ENCODE measurements around the gene SLC5A10.
"Not testable (repeated sequence)": the region's sequence is repeated elsewhere in the genome, so short reads cannot be mapped to it uniquely, and the experiment has no call there.

Gene SLC5A10

DNA sequence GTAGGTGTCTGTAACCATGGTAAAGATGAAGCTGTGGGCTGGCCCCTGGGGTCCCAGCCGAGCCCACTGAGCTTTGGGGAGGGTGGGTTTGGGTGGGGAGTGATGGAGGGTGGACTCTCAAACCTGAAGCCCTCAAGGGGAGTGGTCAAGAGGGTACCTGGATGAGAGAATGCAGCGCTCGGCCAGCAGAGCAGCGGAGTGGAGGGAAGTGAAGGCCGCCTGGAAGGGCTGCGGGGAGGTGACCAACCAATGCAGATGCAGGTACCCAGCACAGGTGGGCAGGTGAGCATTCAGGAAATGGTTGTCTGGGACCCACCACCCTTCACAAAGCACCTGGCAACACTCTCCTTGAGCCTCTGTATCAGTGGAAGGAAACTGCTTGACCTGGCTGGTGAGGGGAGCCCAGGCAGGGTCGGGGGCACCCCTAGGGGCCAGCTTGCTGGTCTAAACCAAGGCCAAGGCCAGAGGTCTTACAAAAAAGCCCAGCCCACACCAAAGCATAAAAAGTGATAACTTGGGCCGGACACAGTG is 3.4 kb upstream of the SLC5A10 start:
- DNase-seq, result no peak

DNA sequence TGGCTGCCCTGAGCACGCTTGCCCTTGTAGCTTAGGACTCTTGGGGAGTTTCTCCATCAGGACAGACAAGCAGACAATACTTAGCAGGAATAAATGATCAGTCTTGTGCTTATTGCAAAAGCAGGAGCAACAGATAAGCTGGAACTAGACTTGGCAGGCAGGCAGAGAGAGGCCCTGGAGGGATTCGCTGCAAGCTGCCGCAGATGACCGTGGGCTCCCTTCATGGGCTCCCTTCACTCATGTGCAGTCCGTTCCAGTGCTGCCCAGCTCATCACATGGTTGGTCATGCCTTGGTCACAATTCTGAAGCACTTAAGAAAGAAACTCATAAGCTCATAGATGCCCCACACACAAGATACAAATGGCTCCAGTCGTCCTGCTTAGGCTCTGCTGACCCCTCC is 2.4 kb upstream of the SLC5A10 start:
- DNase-seq, result no peak

DNA sequence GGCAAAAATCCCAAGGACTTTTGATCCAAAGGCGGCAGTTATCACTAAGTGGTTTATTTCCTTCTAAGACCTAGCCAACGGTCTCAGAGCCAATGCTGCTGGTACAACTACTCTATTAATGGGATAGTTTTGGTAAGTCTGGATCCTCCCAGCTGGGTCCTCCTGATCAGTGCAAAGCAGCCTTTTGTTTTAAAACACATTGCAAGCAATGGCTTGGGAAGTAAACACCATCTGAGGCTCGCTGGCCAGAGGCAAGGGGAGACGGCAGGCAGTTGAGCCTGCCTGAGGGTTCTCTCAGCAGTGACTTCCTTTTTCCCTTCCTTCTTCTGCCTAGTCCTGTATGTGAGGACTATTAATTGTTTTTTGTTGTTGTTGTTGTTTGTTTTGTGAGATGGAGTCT is 1.6 kb upstream of the SLC5A10 start:
- DNase-seq, result no peak

DNA sequence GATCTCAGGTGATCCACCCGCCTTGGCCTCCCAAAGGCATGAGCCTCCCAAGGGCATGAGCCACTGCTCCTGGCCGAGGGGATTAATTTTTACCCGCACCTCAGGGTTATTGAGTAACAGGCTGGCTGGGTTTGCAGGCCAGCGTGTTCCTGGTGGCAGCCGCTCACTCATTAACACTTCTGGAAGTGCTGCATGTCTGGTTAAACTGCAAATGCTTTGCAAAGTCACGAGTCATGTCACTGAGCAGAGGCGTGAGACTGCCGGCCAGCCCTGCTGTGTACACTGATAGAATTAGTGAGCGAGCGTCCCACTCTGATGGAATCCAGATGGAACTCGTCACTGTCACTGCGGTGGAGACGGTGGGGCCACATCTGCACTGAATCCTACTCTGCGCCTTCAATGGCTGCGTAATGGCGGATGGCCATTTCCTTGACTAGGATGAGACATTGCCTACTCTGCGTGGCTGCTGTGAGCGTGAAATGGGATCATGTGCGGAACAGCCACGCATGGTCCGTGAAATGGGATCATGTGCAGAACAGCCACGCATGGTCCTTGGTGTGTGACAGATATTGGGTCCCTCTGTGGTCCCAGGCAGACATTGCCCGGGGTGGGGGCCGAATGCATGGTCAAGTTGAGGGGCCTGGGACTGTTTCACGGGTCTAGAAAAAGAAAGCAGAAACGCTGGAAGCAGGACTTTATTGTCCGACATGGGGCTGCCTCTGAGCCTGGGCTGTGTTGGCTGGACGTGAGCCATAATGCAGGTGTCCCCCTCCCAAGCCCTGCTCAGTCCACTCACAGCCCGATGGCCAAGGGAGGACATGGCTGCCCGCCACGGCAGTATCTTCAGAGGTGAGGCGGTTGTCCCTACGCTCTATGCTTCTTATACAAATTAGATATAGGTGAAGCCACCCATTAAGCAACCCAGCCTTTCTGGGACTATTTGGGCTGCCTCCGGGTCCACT is 740 bp upstream of the SLC5A10 start:
- DNase-seq, result no peak

DNA sequence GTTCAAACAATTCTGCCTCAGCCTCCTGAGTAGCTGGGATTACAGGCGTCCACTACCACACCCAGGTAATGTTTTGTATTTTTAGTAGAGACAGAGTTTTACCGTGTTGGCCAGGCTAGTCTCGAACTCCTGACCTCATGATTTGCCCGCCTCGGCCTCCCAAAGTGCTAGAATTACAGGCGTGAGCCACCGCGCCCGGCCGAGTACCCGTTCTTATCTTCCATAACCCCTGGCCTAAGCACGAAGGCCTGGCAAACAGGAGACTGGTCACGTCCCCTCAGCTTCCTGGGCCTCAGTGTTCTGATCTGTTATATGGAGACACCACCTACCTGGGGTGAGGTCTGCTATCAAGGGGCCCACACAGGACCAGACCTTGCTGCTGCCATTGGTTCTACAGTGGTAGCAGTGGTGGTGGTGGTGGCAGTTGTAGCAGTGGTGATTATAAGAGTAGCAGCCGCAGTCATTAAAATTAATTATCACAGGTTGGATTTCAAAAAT is 1.3 kb downstream of the SLC5A10 start:
- DNase-seq, result no peak

DNA sequence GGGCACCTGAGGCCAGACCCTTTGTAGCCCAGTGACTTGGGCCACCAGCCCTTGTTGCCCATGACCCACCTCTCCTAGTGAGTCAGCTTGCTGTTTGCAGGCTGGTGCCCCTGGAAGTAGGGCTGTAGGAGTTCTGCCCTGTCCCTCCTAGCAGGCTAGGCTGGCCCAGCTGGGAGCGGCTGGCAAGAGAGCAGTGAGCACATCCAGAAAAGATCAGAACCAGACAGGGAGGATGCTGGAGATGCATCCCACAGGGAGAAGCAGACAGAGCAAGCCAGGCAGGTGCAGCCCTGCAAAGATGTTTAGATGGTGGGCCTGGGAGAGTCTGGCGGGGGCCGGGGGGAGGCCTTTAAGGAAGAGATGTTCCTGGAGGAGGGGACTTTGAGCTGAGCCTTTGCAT is 2.4 kb downstream of the SLC5A10 start:
- no peak for DNase-seq

DNA sequence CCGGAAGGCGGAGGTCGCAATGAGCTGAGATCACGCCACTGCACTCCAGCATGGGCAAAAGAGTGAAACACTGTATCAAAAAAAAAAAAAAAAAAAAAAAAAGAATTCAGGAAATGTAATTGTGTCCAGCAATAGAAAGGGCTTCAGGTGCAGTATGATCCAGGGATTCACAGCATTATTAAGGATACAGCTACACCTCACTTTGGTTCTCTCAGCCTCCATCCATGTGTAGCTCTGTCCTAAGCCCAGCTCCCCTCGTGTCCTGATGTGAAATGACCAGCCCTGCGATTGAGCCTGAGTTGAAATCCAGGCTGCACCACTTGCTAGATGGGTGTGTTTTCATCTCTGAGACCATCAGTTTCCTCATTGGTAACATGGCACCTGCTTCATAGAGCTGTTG is 3.0 kb downstream of the SLC5A10 start:
- no peak for DNase-seq

DNA sequence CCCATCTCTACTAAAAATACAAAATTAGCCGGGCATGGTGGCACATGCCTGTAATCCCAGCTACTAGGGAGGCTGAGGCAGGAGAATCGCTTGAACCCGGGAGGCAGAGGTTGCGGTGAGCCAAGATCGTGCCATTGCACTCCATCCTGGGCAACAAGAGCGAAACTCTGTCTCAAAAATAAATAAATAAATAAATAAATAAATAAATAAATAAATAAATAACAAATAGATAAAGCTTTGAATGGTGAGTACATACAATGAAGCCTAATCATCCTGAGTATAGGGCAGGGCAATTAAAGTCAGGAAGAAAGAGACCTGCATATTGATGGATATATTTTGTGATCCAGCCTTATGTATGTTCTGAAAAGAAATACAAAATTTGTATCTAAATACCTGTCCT is 4.1 kb downstream of the SLC5A10 start:
- DNase-seq, result not testable (repeated sequence)

DNA sequence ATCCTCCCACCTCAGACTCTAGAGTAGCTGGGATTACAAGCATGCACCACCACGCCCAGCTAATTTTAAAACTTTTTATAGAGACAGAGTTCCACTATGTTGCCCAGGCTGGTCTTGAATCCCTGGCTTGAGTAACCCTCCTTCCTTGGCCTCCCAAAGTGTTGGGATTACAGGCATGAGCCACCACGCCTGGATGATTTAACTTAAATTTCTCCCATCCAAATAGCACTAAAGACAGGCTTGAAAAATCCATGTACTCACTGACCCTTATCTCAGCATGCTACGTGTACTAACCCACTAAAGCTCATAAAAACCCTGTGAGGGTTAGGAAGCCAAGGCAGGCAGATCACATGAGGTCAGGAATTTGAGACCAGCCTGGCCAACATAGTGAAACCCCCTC is 4.6 kb downstream of the SLC5A10 start:
- DNase-seq, result no peak

DNA sequence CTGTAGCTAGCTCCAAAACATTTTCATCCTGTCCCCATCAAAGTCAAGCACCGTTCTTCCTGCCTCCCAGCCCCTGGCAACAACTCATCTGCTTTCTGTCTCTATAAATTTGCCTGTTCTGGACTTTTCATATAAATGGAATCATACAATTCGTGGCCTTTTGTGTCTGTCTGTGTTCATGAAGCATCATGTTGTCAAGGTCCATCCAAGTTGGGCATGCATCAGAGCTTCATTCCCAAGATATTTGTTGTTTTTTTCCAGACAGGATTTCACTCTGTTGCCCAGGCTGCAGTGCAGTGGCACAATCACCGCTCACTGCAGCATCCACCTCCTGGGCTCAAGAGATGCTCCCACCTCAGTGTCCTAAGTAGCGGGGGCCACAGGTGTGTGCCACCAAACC is 5.9 kb downstream of the SLC5A10 start:
- DNase-seq, result no peak

DNA sequence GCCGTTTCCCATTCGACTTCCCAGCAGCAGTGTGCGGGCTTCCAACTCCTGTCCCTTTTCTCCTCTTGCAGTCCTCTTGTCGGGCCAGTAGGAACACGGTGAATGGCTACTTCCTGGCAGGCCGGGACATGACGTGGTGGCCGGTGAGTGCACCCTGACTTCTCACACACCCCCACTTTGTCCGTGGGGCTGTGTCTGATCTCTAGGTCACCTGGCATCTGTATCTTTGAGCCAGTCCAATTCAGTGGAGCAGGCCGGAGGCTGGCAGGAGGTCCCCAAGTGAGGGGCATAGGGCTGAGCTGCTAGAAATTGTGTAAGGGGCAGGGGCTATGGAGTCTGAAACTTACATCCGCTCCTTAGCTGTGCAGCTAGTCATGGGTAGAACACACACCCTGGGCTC is 6.6 kb downstream of the SLC5A10 start:
- no peak for DNase-seq

DNA sequence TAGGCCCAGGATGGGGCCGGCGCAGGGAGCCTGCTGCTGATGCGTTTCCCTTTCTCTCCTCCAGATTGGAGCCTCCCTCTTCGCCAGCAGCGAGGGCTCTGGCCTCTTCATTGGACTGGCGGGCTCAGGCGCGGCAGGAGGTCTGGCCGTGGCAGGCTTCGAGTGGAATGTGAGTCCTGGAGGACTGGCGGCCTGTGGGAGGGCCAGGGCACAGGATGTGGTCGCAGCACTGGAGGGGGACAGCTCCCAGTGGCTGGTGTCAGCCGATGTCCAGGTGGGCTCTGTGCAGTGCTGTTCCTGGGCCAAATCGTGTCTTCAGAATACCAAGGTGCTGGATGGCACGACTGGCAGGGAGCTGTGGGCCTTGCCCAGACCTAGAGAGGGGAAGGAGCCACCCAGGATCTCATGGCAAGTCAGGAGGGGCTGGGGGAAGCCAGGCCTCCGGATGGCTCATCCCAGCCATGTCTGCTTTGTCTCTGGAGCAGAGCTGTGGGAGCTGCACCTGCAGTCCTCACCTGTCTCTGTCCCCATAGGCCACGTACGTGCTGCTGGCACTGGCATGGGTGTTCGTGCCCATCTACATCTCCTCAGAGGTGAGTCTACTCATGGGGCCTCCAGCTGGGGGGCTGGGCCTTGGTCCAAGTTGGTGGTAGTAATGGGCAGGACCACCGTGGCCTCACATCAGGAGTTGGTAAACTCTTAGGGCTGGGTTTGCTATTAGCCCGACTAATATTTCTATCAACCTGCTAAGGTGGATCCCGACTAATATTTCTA is 7.3 kb downstream of the SLC5A10 start:
- DNase-seq, result no peak

DNA sequence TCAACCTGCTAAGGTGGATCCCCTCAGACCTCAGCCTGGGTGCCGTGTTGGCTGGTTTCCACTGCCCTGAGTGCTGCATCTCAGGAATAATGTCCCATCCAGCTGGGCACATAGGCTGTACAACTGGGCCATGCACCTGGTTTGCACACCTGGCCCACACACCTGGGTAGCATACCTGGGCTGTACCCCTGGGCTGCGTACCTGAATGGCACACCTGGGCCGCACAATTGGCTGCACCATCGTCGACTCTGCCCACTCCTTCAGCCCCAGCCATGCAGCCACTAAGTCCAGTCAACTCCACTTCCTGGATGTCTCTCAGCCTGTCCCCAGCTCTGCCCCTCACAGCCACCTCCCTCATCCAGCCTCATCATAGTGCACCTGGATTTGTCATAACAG is 7.9 kb downstream of the SLC5A10 start:
- no peak for DNase-seq

DNA sequence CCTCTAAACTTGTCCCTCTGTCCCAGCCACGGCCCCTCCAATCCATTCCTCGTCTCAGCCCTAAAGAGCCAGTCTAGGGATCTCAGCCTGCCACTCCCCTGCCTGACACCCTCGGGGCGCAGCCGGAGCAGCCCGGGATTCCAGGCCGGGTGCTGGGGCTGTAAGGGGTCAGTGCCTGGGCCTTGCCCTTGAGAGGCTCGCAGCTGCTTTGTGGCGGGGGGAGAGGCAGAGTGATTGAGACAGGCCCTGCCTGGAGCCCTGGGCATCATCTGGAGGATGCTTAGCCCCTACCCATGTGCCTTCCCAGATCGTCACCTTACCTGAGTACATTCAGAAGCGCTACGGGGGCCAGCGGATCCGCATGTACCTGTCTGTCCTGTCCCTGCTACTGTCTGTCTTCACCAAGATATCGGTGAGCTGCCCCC is 8.3 kb downstream of the SLC5A10 start:
- no peak for DNase-seq

DNA sequence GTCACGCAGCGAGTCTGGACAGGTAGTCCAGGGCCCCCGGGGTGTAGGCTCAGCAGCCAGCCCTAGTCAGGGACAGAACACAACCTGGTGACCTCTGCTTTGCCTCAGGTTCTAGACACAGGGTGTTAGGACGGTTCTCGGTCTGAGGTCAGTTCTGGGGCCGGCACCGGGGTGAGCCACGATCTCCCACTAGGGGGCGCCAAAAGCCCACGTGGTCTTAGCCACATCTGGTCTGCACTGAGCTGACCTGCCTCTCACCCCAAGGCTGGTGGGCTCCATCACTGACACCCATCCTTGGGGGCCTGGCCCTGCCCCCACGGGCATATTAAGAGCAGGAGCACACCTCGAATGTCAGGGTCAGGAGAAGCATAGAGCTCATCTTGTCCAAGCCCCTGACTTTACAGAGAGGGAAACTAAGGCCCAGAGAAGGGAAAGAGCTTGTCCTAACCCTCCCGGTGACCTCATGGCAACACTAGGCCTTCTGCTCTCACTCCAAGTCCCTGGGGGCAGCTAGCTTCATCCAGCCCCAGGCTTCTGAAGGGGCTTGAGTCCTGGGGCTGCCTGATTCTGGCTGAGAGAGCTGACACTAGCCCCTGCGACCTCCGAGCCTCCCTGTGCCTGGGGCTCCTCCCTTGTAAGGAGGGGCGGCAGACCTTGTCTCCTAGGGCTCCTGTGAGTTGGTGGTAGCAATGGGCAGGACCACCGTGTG is 9.0 kb downstream of the SLC5A10 start:
- peak; percentile 14 for DNase-seq

DNA sequence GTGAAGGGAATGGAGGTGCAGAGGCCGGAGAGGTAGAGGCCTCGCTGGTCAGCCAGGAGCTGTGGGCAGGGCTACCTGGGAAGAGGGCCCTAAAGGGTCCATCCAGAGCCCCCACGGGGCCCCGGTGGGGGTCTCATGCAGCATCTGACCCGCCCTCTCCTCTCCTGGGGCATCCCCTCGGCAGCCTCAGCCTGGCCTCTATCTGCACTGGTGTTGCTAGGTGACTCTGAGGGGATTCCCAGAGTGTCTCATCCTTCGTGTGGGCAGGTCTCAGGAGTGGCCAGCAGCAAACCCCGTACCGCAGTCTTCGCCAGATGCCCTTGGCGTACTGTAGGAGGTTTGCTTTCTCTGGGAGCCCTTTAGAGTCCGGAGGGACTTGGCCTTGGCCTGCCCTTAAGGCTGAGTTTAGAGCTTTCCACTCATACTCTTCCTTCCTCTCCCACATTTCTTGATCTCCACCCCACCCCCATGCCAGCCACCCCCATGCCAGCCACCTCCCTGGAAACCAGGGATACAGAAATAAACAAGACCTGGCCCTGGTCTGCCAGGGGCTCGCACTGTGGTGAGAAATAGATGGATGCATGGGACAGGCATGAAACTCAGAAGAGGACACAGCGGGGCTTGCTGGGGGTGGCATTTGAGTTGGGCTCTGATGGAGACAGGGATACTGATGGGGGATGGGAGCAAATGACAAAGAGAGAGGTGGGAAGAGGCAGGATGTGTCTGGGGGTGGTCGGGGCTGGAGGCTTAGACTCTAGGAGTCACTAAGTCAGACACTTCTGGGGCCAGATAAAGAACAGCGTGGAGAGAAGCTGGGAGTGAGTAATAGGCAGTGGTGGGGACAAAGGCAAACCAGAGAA is 9.9 kb downstream of the SLC5A10 start:
- DNase-seq, result no peak

DNA sequence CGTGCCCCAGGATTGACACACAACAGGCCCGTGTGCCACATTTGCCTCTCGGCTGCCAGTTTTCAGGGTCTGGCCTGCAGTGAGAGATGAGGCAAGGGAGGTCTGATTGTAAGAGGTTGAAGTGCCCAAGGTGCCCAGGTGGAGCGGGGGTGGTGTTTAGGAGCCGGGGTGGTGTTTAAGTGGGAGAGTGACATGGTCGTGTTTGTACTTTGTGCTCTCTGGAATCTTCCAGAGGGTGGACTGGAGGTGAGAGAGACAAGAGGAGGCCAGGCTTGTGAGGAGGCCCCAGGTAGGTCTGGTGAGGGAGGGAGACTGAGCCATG is 10.5 kb downstream of the SLC5A10 start:
- DNase-seq, result no peak

DNA sequence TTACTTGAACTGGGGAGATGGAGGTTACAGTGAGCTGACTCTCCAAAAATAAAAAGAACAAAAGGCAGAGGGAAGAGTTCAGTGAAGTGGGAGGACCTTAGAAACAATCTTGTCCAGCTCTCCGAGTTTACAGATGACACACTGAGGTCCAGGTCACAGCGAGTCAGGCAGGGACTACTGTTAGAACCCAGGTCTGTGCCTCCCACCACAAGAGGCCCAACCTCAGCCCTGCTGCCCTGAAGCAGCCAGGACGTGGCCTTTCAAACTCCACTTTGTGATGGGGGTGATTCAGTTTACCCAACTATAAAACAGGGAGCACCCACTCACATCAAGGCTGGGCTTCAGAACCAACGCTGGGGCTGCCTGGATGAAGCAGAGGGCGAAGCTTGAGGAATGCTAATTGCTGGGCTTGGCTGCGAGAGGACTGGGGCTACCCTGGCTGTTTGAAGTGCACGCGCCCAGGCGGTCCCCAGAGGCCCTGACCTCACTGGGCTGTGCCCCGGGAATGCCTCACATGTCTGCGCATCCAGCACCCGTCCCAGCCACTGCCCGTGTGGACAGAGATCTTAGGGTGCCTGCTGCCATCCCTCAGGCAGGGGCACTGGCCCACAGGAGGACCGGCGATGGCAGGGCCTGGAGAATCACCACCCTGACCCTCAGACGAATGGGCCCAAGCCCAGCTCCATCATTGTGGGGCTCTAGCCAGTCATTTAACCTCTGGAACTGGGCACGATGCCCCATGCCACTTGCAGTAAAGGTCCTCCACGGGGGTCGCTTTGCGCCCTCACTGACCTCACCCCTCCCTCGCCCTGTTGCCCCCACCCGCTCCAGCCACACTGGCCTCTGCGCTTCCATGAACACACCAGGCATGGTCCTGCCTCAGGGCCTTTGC is 11.4 kb downstream of the SLC5A10 start:
- no peak for DNase-seq

DNA sequence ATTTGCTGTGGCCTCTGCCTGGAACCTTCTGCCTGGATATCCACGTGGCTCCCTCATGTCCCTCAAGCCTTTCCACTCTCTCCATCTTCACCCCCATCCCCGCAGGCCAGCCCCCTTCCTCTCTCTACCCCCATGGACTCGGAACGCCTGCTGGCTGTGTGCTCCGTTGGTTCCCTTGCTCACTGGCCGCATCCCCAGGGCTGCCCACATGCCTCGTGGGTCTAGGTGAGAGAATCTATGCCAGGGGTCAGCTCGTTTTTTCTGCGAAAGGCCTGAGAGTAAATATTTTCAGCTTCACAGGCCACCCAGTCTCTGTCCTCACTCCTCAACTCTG is 12.0 kb downstream of the SLC5A10 start:
- no peak for DNase-seq

DNA sequence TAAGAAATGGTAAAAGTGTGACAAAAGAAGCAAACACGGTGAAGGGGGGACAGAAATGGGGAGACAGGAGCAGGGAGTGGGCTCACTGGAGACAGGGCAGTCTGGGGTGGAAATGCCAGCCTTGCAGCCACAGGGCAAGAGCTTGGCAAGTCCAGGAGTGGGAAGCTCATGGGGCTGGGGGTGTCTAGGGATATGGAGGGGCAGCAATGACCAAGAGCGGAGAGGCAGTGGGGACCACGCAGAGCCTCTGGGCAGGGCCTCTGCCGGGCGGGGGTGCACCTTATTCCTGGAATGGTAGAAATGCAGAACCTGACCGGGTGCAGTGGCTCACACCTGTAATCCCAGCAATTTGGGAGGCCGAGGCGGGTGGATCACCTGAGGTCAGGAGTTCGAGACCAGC is 12.6 kb downstream of the SLC5A10 start:
- DNase-seq, result no peak

DNA sequence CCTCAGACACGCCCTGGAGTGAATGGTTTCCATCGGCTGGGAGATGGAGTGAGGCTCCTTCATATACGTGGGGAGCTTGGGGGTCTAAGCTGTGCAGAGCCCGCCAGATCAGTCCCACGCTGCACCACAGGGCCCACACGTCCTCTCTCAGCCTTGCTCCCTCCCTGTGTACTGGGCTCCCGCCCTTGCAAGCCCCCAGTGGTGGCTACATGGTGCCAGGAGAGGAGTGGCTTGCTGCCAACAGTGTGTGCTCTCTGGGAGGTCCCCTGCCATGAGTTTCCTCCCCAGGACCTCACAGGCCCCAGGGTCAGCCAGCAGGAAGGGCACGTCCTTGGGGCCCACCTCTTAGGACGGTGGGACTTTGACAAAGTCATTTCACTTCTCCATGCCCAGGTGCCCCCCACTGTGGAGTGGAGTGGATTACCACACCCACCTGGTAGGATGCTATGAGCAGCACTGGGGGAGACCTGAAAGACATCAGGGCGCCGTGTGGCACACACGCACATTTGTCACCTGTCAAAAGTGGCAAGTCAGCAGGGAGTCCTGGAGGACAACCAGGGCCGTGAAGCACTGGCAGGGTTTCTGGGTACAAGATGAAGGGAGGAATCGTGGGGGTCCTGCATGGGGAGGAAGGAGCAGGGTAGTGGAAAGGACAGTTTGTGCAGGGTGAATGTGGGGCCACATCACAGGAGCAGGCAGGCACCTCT is 13.7 kb downstream of the SLC5A10 start:
- DNase-seq, result no peak
